Measurements from ENCODE around the gene TMEM237.
"Not testable (repeated sequence)": the region's sequence is repeated elsewhere in the genome, so short reads cannot be mapped to it uniquely, and the experiment has no call there.

TMEM237 gene

GRCh38 chr2:201643216-201643890, at the start of gene TMEM237:
Gene TMEM237, minus strand, starts transcription at chr2:201643503. Its CDS starts 103 bp downstream, at chr2:201643400.
- no peak for FAIRE-seq

- FAIRE-seq: no peak
These were observed 41.9 kb upstream of the TMEM237 start for GRCh38 chr2:201685156-201685555.

- no peak for FAIRE-seq
These were observed 37.4 kb upstream of the TMEM237 start for GRCh38 chr2:201680743-201681142.

- no peak for FAIRE-seq
These were observed 35.1 kb upstream of the TMEM237 start for GRCh38 chr2:201678401-201678800.

DNA sequence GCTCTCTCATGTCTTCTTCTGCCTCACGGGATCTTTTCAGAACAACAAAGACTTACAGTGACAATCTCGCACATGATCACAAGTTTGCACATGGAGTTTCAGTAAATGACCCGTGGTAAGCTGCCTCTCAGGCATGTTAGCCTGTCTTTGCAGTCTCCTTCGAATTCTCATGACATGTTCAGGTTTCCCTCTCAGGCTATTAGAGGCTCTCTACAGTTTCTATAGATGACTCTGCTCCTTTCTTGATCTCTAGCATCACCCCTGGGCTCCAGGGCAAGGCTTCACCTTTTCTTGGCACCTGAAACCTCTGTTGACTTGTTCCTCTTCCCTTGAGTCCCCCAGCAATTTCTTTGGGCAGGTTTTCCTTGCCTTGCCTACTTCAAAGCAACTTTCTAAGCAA, 32.2 kb upstream of the TMEM237 start:
- no peak for FAIRE-seq

- no peak for FAIRE-seq
These were observed 31.5 kb upstream of the TMEM237 start for GRCh38 chr2:201674794-201675193.

DNA sequence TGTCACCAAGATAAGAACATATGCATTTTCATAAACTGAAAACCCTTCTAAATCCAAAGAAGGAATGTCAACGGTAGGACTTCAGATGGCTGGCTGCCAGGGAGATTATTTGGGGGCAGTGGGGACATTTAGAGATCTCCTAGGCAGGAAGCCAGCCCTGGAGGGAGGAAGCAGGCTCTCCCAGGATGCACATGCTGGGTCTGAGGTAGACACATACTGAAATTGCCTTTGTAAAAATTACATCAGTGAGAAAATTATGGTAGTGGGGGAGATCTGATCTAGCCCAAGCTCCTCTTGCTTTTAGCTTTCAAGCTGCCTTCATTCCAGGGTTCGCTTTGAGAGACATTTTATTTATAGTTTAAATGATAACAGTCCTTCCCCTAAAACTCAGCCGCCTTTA, 31.0 kb upstream of the TMEM237 start:
- no peak for FAIRE-seq

DNA sequence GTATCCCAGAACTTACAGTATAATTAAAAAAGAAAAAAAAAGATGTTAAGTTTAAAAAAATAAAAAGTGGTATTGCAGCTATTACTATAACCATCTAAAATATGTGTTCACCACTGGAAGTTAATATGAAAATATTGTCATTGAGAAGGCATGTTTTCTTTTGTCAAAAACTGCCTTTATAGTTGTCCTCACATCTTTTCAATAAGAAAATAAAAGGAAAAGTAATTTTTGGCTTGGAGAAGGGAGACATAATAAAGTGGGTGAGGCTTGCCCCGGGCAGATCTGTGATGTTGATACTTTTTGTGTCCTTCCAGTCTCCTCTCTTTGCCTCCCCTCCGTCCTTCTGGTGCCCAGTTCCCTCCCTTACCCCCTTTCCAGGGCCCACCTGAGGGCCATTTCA, 30.2 kb upstream of the TMEM237 start:
- FAIRE-seq: no peak

- FAIRE-seq: not testable (repeated sequence)
These were observed 27.9 kb upstream of the TMEM237 start for GRCh38 chr2:201671205-201671604.

DNA sequence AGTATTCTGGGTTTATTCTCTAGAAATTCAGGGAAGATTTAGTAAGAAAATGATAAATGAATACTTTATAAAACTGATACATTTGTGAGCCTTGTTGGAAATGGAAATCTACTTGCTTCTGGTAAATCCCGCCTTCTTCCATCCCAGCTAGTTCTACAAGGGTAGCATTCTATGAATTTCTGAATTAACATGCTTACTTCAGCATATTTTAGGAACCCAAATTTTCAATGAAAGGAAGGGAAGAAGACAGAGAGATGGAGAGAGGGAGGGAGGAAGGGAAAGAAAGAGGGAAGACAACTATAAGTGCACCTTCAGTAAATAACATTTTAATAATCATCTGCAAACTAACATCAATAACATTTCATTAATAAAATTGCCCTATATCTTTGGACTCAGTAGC, 26.6 kb upstream of the TMEM237 start:
- FAIRE-seq: no peak

DNA sequence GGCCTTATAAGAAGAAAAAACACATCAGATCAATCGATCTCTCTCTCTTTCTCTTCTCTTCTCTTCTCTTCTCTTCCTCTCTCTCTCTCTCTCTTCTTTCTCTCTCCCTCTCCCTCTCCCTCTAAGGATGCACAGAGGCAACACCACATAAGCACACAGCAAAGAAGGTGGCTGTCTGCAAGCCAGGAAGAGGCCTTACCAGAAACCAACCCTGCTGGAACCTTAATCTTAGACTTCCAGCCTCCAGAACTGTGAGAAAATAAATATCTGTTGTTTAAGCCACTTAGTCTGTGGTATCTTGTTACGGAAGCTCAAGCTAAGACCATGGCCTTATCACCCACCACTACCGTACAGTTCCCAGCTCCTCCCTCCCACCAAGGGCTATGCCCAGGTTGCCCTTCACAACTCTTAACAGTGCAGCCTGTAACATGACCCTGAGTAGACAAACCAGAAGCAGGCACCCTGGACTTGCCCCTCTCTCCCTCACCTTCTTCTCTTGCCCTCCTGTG, 25.2 kb upstream of the TMEM237 start:
- no peak for FAIRE-seq

DNA sequence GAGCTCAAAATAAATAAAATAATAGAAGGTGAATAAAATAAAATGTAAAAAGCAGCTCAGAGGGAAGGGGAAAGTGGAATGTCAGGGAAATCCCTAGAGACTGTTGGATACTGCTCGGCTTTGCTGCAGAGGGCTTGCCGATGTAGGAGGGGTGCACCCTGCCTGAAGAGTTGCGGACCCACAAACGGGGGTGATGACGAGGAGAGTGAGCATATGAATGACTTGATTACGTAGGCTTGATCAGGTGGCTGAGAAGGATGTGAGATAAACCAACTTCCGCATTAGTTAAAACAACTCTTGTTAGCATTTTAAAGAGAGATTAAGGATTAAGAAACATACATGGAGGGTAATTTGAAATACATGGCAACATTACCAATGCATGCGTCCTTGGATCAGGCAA, 21.0 kb upstream of the TMEM237 start:
- no peak for FAIRE-seq

GRCh38 chr2:201661366-201661765, 18.1 kb upstream of the TMEM237 start:
- FAIRE-seq: no peak

- FAIRE-seq: no peak
These were observed 17.1 kb upstream of the TMEM237 start for GRCh38 chr2:201660293-201660895.

DNA sequence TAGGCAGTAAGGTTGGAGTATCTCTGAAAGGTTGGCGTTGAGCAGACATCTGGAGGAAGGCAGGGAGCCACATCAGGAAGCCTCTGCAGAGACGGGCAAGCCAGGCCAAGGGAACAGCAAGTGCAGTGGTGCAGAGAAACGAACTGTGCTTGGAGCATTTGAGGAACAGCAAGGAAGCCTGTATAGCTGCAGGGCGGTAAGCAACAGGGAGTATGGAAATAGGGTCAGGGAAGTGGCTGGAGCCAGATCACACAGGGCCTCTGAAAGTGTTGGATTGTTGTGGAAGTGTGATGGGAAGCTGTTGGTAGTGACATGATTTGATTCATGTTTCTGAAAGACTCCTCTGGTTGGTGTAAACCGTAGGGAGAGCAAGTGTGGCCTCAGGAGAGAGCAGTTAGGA, 13.4 kb upstream of the TMEM237 start:
- FAIRE-seq: no peak

- no peak for FAIRE-seq
These were observed 12.8 kb upstream of the TMEM237 start for GRCh38 chr2:201656102-201656501.

- FAIRE-seq: no peak
These were observed 11.5 kb upstream of the TMEM237 start for GRCh38 chr2:201654616-201655384.

DNA sequence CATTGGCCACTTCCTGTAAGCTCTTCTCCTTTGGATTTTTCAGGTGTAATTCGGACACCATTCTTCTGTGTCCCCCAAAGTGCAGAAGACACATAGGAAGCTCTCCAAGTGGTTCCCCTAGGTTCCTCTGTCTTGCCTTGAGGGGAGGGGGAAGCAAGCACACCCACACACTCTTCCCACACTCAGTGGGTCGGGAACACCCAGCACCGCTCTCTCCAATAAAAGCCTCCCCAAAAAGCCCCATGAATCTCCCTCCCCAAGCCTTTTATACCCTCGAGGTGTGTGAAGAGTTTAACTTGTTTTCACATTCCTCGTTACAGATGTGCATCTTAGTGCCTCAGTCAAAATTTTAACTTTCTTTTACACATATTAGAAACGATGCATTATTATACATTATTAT, 9.9 kb upstream of the TMEM237 start:
- FAIRE-seq: no peak

DNA sequence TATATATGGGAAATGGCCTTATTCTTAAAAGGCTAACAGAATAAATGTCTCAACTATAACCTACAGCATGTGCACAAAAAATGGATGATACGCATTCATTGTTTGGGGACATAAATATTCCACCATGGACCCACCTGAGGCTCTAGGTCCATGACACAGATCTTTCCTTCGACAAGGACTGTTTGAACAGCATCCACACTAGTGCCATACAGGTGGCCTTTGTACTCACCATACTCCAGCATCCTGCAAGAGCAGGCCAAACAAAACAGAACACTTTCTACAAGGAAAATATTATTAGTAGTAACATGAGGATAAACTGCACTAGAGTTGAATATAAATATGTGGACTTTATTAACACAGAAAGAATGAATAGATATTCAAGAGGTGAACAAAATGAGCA, 6.1 kb upstream of the TMEM237 start:
- FAIRE-seq: no peak

DNA sequence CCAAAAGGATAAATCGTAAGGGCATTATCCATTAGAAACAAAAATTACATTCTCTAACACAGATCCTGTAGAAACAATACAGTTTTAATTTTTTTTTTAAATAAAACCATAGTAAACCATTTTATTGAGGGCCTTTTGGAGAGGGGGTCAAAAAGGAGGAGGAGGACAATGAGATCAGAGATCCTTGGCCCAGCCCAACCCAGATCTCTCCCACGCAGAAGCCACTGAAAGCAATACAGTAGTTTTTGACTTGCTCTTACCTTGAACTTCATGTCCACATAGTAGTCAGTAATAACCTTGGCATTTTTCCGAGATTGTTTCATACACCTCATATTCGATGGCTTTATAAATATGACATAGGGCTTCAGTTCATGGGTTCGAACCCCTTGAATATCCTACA, 4.1 kb upstream of the TMEM237 start:
- FAIRE-seq: no peak

DNA sequence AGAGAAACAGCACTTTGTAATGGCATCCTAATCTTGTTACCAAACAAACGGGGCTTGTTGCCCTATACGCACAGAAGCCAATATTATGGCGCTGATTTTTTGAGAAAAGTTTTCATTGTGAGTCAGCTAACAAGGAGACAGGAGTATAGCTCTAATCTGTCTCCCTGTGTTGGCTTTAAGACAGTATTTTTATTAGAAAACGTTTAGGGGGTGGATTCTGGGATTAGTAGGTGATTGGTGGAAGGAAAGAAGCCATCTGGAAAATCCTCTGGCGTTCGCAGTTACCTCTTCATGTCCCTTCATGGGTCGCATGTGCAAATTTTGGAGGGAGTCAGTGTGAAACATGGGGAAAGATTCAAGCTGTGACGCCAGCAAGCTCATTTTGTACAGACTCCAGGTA, 698 bp upstream of the TMEM237 start:
- no peak for FAIRE-seq

GRCh38 chr2:201642579-201643215, 606 bp downstream of the TMEM237 start:
- FAIRE-seq: no peak

- no peak for FAIRE-seq
These were observed 1.2 kb downstream of the TMEM237 start for GRCh38 chr2:201642086-201642578.
